ENCODE data around the gene ATP5F1C.

Gene ATP5F1C

DNA sequence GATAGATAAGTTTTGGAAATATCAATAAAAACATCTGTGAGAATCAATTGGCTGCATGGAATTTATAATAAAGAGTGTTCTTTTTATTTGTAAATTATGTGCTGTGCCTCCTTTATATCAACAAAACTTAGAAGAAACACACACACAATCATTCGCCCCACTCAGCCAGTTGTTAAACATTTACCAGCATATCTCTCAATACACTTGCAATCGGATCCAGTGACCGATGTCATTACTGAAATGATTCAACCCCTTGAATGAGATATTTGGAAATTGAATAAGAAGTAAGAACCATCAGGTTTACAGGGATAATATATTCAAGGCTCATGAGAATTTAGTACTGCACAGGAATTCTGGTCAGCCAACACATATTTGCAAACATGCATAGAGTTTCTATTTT, 65.9 kb downstream of the ATP5F1C start:
- DNase-seq = no peak

DNA sequence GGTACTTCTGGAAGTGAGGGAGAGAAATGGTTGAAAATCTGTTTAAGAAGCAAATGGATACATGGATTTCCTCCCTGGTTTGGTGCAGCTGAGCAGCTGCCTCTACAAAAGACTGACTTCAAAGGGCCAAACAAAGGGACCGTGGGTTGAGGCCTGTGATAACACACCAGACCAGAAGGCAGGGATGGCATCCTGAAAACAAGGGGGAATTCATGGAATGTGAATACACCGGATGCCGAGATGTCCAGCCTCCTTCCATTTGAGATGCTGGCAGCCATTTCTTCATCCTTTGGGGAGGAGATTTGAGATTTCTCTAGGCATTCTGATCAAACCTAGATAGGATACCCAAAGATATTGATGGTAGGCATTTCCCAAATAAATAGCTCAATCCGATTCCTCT, 67.2 kb downstream of the ATP5F1C start:
- DNase-seq = no peak

GRCh38 chr10:7856678-7857077, 68.7 kb downstream of the ATP5F1C start:
- DNase-seq = no peak

GRCh38 chr10:7857262-7857661, 69.3 kb downstream of the ATP5F1C start:
- DNase-seq = no peak

Data from activated CD4-positive, alpha-beta T cell treated with anti-CD3 and anti-CD28 coated beads, Interleukin-2, amount 50 U/mL, for 16 hours (primary cell).